Measurements from ENCODE around the gene NR0B2. TPM values are rescaled to one million over a fixed set of nuclear protein-coding genes. Genes with fewer than 3 reads are reported as not detected.
A peak's percentile ranks its signal among the peaks of the same experiment; 100 is the strongest.

NR0B2 gene
- total RNA-seq, 1 donor from 2014 or later = not detected

GRCh38 chr1:26907071-26907917, 6.5 kb downstream of the NR0B2 start:
- no peak overlapping the region for H3K27ac Mint-ChIP-seq (ENCODE audit: unreplicated experiment)
- H3K36me3 Mint-ChIP-seq (ENCODE audit: unreplicated experiment) = no peaks in the 10 kb centered on the region
- no peaks in the 10 kb centered on the region for H3K27me3 Mint-ChIP-seq (ENCODE audit: unreplicated experiment)
- no peak overlapping the region for H3K4me3 Mint-ChIP-seq (ENCODE audit: unreplicated experiment)
- no peaks in the 10 kb centered on the region for H3K4me1 Mint-ChIP-seq (ENCODE audit: unreplicated experiment)
- no peak for DNase-seq (ENCODE audit: extremely low spot score, unreplicated experiment)
- TF ChIP-seq, protein P1, sequence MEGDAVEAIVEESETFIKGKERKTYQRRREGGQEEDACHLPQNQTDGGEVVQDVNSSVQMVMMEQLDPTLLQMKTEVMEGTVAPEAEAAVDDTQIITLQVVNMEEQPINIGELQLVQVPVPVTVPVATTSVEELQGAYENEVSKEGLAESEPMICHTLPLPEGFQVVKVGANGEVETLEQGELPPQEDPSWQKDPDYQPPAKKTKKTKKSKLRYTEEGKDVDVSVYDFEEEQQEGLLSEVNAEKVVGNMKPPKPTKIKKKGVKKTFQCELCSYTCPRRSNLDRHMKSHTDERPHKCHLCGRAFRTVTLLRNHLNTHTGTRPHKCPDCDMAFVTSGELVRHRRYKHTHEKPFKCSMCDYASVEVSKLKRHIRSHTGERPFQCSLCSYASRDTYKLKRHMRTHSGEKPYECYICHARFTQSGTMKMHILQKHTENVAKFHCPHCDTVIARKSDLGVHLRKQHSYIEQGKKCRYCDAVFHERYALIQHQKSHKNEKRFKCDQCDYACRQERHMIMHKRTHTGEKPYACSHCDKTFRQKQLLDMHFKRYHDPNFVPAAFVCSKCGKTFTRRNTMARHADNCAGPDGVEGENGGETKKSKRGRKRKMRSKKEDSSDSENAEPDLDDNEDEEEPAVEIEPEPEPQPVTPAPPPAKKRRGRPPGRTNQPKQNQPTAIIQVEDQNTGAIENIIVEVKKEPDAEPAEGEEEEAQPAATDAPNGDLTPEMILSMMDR (IDR thresholded peaks at IDR 0.05) = no peak
- no peaks in the 10 kb centered on the region for H3K9me3 Mint-ChIP-seq (ENCODE audit: unreplicated experiment)

GRCh38 chr1:26900815-26901511, 12.8 kb downstream of the NR0B2 start:
- TF ChIP-seq, protein P1 (IDR thresholded peaks at IDR 0.05) = no peak
- H3K4me3 Mint-ChIP-seq (ENCODE audit: unreplicated experiment) = peak overlapping the region; percentile 97
- H3K4me1 Mint-ChIP-seq (ENCODE audit: unreplicated experiment) = peaks cover 24% of the 10 kb centered on the region
- DNase-seq (ENCODE audit: extremely low spot score, unreplicated experiment) = no peak
- peaks cover 7% of the 10 kb centered on the region for H3K36me3 Mint-ChIP-seq (ENCODE audit: unreplicated experiment)
- H3K27ac Mint-ChIP-seq (ENCODE audit: unreplicated experiment) = peak overlapping the region; percentile 95
- H3K27me3 Mint-ChIP-seq (ENCODE audit: unreplicated experiment) = no peaks in the 10 kb centered on the region
- no peaks in the 10 kb centered on the region for H3K9me3 Mint-ChIP-seq (ENCODE audit: unreplicated experiment)

- Mint-ChIP-seq H3K27ac (ENCODE audit: unreplicated experiment) (peak within 1 kb of the TSS; percentile 95), H3K4me1 (ENCODE audit: unreplicated experiment) (peaks cover 24% of the 10 kb centered on the region), H3K9me3 (ENCODE audit: unreplicated experiment) (no peaks in the 10 kb centered on the region), H3K36me3 (ENCODE audit: unreplicated experiment) (peaks cover 7% of the 10 kb centered on the region), H3K4me3 (ENCODE audit: unreplicated experiment) (peak within 1 kb of the TSS; percentile 97), H3K27me3 (ENCODE audit: unreplicated experiment) (no peaks in the 10 kb centered on the region)
- TF ChIP-seq, protein P1 (IDR thresholded peaks at IDR 0.05) = no peak
- DNase-seq (ENCODE audit: extremely low spot score, unreplicated experiment) = peak; percentile 96
Measured at GRCh38 chr1:26900001-26900814, 13.6 kb downstream of the NR0B2 start, which contains the start of gene GPATCH3. Gene GPATCH3 (minus strand): TSS chr1:26900467. CDS start chr1:26900442, 25 bp downstream.

GRCh38 chr1:26897351-26897750, 16.4 kb downstream of the NR0B2 start:
- H3K9me3 Mint-ChIP-seq (ENCODE audit: unreplicated experiment) = no peaks in the 10 kb centered on the region
- no peak for DNase-seq (ENCODE audit: extremely low spot score, unreplicated experiment)
- H3K4me3 Mint-ChIP-seq (ENCODE audit: unreplicated experiment) = no peak overlapping the region
- H3K36me3 Mint-ChIP-seq (ENCODE audit: unreplicated experiment) = peaks cover 27% of the 10 kb centered on the region
- peaks cover 24% of the 10 kb centered on the region for H3K4me1 Mint-ChIP-seq (ENCODE audit: unreplicated experiment)
- H3K27me3 Mint-ChIP-seq (ENCODE audit: unreplicated experiment) = no peaks in the 10 kb centered on the region
- H3K27ac Mint-ChIP-seq (ENCODE audit: unreplicated experiment) = no peak overlapping the region
- TF ChIP-seq, protein P1 (IDR thresholded peaks at IDR 0.05) = no peak
